C4-2B (cell line): ENCODE data around the gene SLC6A9.

ENCODE experiments used
- H3K27ac ChIP-seq: fragments of 450-650 bp; 2 replicates; pipeline ENCODE4 v1.5.1; 2017
- ZFX ChIP-seq: fragments of 450-650 bp; IDR thresholded peaks from 2 replicates; pipeline ENCODE4 v1.6.1; 2017
- TF ChIP-seq, protein P1 (sequence below): fragments of 450-650 bp; conservative IDR thresholded peaks from 2 replicates; pipeline ENCODE4 v1.5.1; 2017; ENCODE audit warnings: mild to moderate bottlenecking

SLC6A9 gene

DNA sequence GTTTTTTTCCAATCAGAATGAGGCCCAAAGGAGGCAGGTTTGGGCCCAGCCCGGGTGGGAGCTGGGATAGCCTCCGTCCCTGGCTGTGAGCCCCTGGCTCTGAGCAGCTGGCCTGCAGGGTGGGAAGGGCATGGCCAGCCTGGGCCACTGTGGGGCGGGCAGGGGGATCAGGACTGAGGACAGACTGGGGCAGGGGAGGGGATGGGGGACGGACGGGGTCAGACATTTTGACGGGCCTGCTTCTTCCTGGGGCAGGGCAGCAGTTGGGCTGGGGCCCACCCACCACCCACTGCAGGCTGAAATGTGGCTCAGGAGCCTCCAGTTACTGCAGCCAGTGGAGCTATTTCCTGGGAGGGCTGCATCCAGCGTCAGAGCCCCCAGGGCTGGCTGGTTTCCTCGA lies 2.5 kb upstream of the SLC6A9 start:
- no peak for TF ChIP-seq ZFX
- TF ChIP-seq, protein P1, sequence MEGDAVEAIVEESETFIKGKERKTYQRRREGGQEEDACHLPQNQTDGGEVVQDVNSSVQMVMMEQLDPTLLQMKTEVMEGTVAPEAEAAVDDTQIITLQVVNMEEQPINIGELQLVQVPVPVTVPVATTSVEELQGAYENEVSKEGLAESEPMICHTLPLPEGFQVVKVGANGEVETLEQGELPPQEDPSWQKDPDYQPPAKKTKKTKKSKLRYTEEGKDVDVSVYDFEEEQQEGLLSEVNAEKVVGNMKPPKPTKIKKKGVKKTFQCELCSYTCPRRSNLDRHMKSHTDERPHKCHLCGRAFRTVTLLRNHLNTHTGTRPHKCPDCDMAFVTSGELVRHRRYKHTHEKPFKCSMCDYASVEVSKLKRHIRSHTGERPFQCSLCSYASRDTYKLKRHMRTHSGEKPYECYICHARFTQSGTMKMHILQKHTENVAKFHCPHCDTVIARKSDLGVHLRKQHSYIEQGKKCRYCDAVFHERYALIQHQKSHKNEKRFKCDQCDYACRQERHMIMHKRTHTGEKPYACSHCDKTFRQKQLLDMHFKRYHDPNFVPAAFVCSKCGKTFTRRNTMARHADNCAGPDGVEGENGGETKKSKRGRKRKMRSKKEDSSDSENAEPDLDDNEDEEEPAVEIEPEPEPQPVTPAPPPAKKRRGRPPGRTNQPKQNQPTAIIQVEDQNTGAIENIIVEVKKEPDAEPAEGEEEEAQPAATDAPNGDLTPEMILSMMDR, result no peak
- no peak overlapping the region for H3K27ac ChIP-seq

DNA sequence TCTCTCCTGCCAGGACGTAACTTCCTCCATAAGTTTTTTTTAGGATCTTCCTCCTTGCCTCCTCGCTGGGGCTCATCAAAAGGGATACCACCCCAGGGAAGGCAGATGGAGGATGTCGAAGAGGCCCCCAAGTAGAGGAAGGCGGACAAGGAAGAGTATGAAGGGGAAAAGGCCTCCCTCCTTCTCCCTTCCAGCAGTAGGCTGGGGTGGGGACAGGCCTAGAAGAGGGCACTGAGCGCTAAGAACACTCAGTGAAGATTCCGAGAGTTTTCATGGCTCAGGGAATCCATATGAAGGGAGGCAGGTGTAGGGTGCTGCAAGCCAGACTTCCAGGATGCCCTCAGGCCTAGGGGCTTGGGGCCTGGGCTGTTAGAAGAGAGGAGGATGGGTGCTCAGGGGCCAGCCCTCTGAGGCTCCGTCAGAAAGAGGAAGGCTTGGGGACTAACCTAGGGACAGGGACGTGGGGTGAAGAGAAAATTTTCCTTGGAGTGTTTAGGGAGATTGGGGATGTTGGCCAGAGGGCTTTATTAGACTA lies 1.8 kb upstream of the SLC6A9 start:
- TF ChIP-seq, protein P1, result no peak
- no peak for TF ChIP-seq ZFX
- peak overlapping the region; percentile 78 for H3K27ac ChIP-seq

DNA sequence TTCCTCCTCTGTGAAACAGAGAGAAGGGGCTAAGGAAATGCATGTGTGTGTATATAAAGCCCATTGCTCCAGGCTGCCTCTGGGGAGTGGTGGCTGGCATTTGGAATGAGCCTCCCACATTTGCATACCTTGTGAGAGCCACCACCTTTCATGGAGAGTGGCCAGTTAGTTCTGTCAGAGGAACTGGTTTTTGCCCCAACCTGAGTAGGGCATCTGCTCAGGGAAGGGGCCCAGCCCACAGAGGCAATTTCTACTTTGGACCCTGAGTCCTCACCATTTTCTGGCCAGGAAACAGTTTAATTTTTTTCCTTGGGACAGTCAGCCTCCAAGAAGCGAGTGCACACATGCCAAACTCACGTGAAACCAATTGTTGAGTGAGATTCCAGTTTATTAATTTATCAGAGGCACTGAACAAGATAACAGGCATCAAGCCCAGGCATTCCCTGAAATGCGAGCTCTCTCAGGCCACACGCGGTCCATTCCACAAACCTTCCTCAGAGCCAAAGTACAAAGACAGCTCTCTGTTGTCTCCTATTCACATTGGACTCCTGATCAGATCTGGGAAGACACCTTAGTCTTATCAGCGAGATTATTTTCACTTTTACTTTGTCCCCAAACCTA lies 1.0 kb upstream of the SLC6A9 start:
- TF ChIP-seq ZFX, result no peak
- TF ChIP-seq, protein P1, result no peak
- peak overlapping the region; percentile 78 for H3K27ac ChIP-seq

DNA sequence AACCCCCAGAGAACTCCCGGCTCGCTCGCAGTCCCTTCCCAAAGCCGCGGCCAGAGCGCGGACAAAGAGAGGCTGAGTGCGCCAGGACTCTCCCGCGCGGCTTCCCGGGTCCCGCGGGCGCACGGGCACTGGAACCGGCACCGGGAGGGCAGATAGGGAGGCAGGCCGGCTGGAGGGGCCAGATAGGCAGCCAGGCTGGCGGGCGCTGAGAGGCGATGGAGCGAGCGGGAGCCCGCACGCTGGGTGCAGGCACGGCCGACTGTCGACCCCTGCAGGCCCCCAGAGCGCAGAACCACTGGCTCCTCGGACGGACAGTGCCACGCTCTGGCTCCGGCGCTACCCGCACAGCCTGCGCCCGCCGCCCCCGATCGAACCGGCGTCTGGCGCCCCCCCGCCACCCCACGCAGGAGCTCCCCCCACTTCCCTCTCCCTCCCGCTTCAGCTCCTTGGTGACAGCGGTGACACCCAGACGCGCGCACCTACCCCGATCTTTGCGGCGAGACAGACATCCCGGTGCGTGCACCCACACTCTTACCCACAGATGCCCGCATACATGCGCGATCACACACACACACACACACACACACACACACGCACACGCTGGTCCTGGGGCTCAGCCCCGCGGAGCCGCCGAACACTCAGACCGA lies 534 bp downstream of the SLC6A9 start:
- peak overlapping the region; percentile 78 for H3K27ac ChIP-seq
- TF ChIP-seq, protein P1, result no peak

DNA sequence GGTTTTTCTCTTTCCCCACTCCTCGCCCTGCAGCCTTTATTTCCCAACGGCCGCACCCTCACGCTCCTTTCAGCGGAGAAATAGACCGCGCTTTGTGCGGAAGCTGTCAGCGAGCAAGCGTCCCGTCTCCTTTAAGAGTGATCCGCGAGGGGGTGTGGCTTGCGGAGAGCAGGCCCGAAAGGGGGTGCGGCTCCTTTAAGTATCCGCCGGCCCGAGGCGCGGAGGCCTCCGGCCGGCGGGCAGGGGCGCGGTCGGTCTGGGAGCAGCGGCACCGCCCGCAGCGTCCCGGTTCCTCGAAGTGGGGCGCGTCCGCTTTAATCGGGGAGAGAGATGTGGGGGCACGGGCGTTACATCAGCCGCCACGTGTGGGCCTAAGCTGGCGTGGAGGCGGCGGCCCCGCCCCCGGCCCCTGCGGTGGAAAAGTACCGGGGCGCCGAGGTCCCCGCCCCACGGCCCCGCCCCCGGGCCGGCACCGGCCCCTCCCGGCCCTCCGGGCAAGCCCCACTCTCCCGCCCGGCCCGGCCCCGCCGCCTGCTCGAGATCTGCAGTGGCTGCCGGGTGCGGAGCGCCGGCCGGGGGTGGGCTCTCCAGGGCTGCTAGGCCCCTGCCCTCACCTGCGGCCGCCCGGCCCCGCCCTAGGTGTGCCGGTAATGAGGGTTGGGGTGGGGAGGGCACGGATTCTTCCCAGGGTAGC lies 1.2 kb downstream of the SLC6A9 start:
- H3K27ac ChIP-seq, result peak overlapping the region; percentile 78
- peak; percentile 61; the same call in 1 of the 2 replicates for TF ChIP-seq ZFX
- TF ChIP-seq, protein P1, result no peak

DNA sequence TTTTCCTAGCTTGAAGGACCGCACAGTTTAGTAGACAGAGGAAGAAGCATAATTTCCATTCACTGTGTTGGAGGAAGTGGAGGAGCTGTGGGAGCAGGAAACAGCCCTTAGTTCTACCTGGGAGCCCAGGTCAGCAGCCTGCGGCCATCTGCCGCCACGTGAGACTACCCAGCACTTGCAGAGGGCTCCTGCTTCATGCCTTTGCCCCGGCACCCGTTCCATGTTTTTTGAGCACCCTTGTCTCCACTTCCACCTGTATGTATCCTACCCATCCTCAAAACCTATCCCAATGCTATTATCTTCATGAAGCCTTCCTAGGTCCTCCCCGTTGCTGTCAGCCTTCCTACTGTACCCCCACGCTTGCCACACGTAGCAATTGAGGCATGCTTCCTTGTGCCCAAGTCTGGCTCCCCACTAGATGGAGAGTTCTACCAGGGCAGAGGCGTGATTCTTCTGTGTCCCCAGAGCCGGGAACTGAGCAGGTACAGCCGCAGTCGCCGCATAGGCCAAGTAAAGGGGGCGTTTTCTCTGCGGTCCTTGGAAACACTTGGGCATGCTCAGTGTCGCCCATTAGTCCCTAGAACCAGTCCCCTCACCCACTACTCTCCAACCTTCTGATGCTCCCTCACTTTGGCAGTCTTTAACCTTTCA lies 1.9 kb downstream of the SLC6A9 start:
- TF ChIP-seq ZFX, result no peak
- TF ChIP-seq, protein P1, result no peak
- peak overlapping the region; percentile 78 for H3K27ac ChIP-seq

DNA sequence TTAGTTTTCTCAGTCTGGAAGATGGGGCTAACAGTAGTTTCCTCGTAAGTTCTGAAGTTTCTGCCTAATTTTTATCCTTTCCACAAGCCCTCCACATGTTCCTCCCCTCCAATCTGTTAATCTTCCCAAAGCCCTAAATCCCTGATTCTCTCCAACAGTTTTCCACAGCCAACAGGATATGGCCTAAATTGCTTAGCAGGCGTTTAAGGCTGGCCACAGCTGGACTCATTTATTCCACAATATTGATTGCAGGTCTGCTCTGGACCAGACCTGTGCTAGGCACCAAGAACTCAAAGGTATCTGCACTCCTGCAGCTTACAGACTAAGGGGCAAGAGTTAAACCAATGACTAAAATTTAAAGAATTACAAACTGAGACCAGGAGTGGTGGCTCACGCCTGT lies 3.9 kb downstream of the SLC6A9 start:
- TF ChIP-seq ZFX, result no peak
- TF ChIP-seq, protein P1, result no peak
- H3K27ac ChIP-seq, result no peak overlapping the region
